RKO (cell line): ENCODE measurements around the gene NINJ1.

ENCODE experiments used
- DNase-seq: peaks from one replicate; pipeline ENCODE4 v3.0.0-alpha.2; 2016; ENCODE audit warnings: low spot score

NINJ1 gene

DNA sequence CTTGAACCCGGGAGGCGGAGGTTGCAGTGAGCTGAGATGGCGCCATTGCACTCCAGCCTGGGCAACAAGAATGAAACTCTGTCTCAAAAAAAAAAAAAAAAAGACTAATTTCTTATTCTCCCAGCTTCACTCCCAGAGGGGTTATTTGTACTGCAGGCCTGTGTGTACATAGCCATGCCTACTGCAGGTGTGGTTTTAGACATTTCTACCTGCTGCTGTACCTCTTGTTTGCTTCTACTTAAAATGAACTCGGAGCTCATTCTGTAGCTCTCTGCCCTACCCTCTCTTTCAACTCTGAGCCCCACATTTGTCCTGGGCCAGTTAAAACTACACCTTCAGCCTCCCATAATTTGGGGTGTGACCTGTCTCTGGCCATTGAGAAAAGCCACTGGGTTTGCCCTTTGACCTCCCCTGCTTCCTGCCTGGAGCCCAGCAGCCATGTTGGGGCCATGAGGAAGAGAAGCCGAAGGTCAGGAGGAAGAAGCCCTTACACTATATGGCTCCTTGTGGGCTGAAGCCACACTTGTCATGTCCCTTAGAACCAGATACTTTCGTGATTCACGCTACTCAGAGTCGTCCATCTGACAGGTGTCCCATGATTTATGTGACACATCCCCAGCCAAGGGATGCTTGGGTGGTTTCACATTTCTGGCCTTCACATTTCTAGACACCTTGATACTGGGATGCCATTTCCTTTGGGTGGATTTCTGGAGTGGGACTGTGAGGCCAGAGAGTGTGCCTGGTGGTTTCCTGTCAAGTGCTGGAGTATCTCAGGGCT lies 47.4 kb downstream of the NINJ1 start:
- no peak for DNase-seq

DNA sequence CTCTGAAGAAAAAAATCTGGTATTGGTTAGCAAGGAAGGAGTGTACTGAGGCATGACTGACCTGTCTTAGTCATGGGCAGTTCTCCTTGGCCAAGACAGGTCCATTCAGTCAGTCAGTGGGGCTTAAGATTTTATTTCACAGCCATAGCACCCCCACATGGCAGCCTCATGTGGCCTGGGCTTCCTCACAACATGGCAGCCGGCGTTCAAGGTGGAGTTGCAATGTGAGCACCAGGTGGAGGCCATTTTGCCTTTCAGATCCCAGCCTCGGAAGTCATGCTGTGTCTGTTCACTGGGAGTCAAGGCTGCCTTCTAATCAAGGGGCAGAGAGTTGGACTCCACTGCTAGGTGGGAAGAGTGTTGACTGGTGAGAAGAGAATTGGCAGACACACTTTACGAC lies 48.4 kb downstream of the NINJ1 start:
- DNase-seq = no peak

DNA sequence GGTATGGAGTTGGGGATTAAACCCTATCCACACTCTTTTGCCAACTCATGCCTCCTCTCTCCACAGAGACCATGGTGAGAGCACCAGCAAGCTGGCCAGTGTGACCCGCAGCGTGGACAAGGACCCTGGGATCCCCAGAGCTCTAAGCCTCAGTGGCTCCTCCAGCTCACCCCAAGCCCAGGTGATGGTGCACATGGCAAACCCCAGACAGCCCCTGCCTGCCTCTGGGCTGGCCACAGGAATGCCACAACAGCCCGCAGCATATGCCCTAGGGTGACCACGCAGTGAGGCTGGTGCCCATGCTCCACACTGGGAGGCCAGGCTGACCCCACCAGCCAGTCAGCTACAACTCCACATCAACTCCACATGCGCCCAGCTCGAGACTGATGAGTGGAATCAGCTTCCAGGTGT lies 49.6 kb downstream of the NINJ1 start:
- DNase-seq = no peak

DNA sequence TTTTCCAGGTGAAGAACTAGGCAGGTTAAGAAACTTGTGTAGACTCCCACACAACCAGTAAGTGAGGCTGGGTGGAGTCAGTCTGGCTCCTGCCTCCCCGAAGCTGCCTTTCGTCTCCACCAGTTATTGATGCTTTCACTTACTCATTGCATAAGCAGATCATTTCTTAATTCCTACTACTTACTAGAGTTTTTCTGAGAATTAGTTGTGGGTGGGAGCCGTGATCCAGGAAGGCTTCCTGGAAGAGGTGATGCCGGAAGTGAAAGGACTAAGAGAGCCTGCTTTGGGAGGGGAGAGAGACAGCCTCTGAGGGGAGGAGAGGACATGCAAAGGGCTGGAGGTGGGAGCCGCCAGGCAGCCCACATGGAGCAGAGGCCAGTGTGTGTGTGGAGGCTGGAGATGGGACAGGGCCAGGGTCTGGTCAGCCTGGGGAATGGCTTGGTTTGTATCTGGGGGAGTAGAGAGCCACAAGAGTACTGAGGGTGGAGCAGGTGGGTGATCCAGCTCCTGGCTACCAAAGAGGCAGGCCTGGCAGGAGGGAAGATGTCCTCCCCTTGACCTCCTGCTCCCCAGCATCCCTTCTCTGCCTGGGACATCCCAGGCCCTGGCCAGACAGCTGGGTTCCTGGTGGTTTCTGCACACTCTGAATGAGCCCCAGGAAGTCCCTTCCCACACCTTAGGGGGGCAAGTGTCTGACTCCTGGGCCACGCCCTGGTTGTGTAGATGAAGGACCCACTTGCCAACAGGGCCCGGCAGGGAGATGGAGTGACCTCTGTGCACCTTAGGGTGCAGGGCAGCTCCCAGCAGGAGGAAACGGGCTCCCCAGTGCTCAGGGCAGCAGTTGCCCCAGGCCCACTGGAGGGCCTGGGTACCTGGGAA lies 50.2 kb downstream of the NINJ1 start:
- DNase-seq = no peak

DNA sequence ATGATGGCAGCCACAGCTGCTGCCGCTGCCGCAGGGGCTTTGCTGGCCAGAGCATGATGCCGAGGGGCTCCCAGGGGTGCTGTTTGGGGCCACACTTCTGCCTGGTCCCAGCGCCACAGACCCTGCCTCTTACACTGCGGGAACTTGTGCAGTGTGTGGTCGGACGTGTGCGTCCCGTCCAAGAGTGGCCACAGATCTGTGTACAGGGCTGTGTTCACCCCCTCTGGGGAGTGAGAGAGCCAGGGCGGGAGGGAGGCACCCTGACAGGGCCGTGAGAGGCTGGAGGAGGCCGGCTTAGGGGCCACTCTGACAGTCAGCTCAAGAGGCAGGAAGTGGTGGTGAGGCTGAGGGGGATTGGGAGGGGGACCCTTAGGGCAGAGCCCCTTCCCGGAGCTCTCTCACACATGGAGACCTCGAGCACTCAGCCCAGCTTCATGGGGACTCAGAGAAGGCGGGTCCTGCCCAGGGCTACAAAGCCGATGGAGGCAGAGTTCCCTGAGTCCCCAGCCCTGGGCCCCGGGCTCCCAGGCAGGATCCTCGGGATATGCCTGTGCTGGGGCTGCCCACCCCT lies 51.1 kb downstream of the NINJ1 start:
- DNase-seq = no peak

DNA sequence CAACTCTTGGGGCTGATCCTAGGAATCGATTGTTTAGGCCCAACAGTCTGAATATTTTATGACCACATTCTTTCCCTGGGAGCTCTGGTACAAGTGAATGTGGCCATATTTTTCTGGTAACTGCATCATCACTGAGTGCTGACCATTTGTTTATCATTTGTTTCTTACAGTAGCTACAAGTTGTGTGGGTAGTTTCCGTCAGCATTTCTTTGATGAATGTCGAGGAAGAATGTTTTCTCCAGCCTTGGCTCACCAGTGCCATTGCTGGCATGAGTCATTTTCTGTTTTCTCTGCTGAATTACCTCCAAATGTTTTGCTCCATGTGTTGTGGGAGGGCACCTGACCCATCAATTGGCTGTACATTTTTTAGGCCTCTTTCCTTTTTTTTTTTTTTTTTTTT lies 52.1 kb downstream of the NINJ1 start:
- no peak for DNase-seq

DNA sequence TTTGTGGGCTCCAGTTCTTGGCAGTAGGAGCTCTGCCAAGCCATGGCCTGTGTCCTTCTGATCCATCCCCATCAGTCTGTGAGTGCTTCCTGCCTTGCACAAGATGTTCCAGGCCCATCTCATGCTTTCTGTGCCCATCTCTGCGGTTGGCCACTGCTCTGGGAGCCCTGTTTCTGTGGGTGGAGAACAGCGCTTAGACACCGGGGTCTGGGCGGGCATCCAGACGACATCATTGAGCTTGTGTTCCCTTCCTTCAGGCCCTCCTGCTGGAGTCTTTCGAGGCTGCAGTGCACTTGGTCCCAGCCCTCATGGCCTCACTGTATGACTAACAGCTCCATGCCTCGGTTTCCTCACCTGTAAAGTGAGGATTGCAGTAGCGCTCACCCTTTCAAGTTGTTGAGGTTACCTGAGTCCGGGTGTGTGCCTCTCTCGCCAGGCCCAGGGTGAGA lies 52.9 kb downstream of the NINJ1 start:
- DNase-seq = no peak

DNA sequence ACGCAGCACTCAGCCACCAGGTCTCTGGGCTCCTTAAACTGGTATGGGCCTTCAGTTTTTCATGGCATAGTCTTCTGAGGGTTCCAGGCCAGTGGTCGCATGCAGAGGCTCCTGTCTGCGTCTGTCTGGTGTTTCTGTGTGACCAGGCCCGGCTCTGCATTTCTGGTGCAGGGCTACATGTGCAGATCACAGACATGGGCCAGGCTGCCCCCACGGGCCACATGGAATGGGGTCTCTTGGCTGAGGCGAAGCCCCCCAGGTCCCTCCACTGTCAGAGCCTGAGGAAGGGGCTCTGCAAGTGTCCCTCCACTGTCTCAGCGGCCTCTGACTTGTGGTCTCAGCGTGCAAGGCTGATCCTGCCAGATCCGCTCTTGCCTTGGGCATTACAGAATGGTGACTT lies 53.6 kb downstream of the NINJ1 start:
- no peak for DNase-seq

DNA sequence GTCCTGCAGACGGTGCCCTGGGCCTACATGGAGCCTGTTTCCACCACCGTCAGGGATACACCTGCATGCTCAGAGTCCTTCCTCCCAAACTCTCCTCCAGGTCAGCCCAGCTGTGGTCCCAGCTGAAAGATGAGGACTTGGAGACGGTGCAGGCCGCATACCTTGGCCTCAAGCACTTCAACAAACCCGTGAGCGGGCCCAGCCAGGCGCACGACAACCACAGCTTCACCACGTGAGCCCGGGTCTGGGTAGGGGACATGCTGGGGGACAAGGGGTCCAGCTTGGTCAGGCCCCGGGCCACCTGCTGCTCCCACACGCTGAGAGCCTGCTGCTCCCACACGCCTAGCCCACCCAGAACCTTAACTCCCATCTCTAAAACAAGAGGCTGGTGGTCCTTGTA lies 54.7 kb downstream of the NINJ1 start:
- DNase-seq = no peak

DNA sequence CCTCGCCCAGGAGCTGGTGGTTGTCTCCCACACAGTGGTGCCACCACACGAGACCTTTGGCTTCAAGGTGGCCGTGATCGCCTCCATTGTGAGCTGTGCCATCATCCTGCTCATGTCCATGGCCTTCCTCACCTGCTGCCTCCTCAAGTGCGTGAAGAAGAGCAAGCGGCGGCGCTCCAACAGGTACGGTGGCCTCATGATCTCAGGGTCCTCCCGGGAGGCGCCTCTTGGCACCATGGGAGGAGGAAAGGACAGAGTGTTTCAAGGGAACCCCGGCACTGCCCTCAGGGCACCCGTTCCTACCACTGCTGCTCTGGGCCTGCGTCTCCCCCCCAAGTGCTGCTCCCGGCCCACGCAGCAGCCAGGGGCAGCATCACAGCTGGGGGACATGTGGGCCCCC lies 56.2 kb downstream of the NINJ1 start:
- DNase-seq = no peak

DNA sequence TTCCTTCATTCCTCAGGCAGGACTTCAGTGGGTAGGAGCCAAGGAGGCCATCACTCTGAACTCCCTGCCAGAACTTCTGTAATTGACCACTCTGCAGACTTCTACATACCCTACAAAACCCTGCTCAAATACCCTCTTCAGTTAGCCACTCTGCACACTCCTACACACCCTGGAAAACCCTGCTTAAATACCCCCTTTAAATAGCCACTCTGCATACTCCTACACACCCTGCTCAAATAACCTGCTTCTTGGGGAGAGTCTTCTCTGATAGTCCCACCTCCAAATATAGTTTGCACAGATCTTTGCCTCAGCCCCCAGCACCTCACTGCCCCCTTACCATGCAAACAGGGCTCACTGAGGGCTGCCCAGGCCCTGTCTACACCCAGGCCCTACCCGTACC lies 56.7 kb downstream of the NINJ1 start:
- DNase-seq = no peak

DNA sequence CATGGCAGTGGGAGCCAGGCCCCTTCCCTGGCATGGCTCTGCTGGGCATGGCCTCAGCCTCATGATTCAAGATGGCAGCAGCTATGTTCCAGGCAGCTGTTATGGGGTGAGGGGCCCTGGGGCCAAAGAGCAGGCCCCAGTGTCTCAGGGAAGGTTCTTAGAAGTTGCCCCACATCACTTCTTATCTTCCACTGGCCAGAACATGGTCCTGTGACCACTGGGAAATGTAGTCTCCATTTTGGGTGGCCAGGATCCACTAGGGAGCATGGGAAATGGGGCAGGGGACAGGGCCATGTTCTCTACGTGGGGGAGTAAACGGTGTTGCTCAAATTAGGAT lies 57.3 kb downstream of the NINJ1 start:
- no peak for DNase-seq

DNA sequence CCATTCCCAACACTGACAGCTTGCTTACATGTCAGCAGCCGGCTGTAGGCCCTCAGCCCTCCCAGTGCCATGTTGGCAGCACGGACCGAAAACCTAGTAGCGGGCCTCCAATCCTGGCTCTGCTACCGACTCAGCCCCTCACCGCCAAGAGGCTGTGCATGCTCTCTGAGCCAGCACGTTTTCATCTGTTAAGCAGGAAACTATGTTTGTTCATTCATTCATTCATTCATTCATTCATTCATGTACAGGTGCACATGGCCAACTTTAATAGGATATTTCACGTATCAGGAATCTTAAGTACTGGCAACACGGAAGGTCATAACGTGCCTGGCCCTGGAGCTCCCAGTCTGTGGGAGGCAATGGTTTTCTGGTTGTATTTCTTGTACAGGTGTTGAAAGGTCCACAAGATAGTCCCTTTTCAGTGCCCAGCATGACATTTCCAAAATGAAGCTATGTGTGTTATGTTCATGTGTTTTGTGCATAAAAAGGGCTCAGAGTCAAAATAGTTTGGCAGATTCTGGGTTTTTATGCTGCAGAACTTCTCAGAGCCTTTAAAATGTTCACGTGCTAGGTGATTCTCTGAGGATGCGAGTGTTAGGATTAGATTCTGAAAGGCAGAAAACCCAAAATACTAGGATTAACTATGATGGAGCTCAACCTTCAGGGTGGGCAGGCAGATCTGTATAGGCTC lies 57.8 kb downstream of the NINJ1 start:
- DNase-seq = no peak

DNA sequence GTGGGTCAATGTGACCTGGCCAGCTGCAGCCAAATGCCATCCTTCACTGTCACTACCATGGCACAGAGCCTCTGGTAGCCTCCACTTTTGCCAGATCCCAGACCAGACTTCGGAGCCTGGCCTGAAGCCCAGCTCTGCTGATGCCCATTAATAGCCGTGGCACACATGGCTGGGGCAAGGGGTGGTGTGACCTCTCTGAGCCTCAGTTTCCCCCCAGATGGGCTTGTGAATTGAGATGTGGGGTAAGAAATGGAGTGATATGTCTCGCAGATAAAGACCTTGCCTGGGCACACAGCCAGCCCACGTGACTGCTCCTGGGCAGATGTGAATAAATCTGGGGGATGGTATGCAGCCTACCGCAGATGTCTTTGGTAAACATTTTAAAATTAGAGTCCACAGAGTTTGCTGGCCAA lies 61.7 kb downstream of the NINJ1 start:
- DNase-seq = no peak
